ENCODE results near the gene FGB. TPM values are rescaled to one million over a fixed set of nuclear protein-coding genes. Genes with fewer than 3 reads are reported as not detected.

Gene FGB
- total and polyA plus RNA-seq, 2 experiments from 2014 or later, result not detected

GRCh38 chr4:154579927-154580326 is 17.1 kb downstream of the FGB start:
- H3K4me3 Mint-ChIP-seq, result no peak overlapping the region
- no peak overlapping the region for H3K27ac Mint-ChIP-seq

More at GRCh38 chr4:154579927-154580326, 17.1 kb downstream of the FGB start:
- no peaks in the 10 kb centered on the region for H3K9me2 ChIP-seq (ENCODE audit: insufficient read depth)
- TF ChIP-seq REST (IDR thresholded peaks at IDR 0.05; ENCODE audit: unreplicated experiment) (no peak), ZNF114 (CRISPR knock-in tag; IDR thresholded peaks at IDR 0.05) (no peak), ETS1 (IDR thresholded peaks at IDR 0.05) (no peak), NANOG (IDR thresholded peaks at IDR 0.05; ENCODE audit: borderline replicate concordance) (no peak), CTCF (conservative IDR thresholded peaks at IDR 0.05; ENCODE audit: low read depth in 2 of 2) (no peak), POLR2AphosphoS5 (IDR thresholded peaks at IDR 0.05; ENCODE audit: low read depth) (no peak), JUNB (IDR thresholded peaks at IDR 0.05; ENCODE audit: unreplicated experiment) (no peak), EZH2 (IDR thresholded peaks at IDR 0.05; ENCODE audit: low read depth, unreplicated experiment) (no peak), ZNF331 (CRISPR knock-in tag; IDR thresholded peaks at IDR 0.05; ENCODE audit: low read depth) (no peak), ZNF462 (CRISPR knock-in tag; IDR thresholded peaks at IDR 0.05) (no peak), CREB1 (CRISPR knock-in tag; IDR thresholded peaks at IDR 0.05; ENCODE audit: low read depth) (no peak), EZH2phosphoT487 (IDR thresholded peaks at IDR 0.05; ENCODE audit: unreplicated experiment) (no peak), STAT1 (IDR thresholded peaks at IDR 0.05; ENCODE audit: unreplicated experiment) (no peak)
- Mint-ChIP-seq H3K27me3 (ENCODE audit: insufficient read depth, low read depth, poor library complexity) (peaks cover 4% of the 10 kb centered on the region), H3K4me1 (no peaks in the 10 kb centered on the region), H3K36me3 (ENCODE audit: low read depth) (no peaks in the 10 kb centered on the region), H3K9me3 (no peaks in the 10 kb centered on the region)
- no peak overlapping the region for H2AFZ ChIP-seq
- H4K20me1 ChIP-seq (replicated peaks; ENCODE audit: insufficient read depth), result no peaks in the 10 kb centered on the region
- DNase-seq (ENCODE audit: low spot score) (no peak), ATAC-seq (no peak)
- H3K79me2 ChIP-seq (replicated peaks; ENCODE audit: insufficient read depth), result no peaks in the 10 kb centered on the region
- no peak overlapping the region for H3K27ac ChIP-seq (ENCODE audit: low read depth)
- no peak overlapping the region for H3K4me3 ChIP-seq
- no peak overlapping the region for H3K4me2 ChIP-seq
- no peaks in the 10 kb centered on the region for H3K36me3 ChIP-seq (ENCODE audit: insufficient read depth)
- no peaks in the 10 kb centered on the region for H3K27me3 ChIP-seq (ENCODE audit: insufficient read depth)
- no peaks in the 10 kb centered on the region for H3K4me1 ChIP-seq (ENCODE audit: insufficient read depth)
- H3F3A ChIP-seq (replicated peaks; ENCODE audit: low read depth), result no peaks in the 10 kb centered on the region

All from GM23338 (cell line).